Measurements from ENCODE around the gene TMCC3. TPM values are rescaled to one million over a fixed set of nuclear protein-coding genes. Genes with fewer than 3 reads are reported as not detected.

Gene TMCC3
- total and polyA plus RNA-seq, 4 donors = 24.0 to 46.1 (median 31.3) TPM

- H3K27ac ChIP-seq (ENCODE audit: low read depth, low read length) = no peak overlapping the region
- 49% methylated on average over 3 of the region's 8 CpGs for WGBS (ENCODE audit: insufficient coverage)
- DNase-seq (ENCODE audit: low read depth in 4 of 6, low spot score in 6 of 6) = peak in 3 of 6 donors; percentile 58 to 82 (median 62)
- H3K9me3 ChIP-seq (ENCODE audit: control insufficient read depth, insufficient read depth, low read length) = no peaks in the 10 kb centered on the region
- no peaks in the 10 kb centered on the region for H3K27me3 ChIP-seq (ENCODE audit: control insufficient read depth, insufficient read depth, low read length)
- H3K36me3 ChIP-seq (ENCODE audit: control insufficient read depth, insufficient read depth, low read length) = peaks cover 2% of the 10 kb centered on the region
- H3K4me1 ChIP-seq (ENCODE audit: control insufficient read depth, insufficient read depth, low read length) = peaks cover 24% of the 10 kb centered on the region
- H3K4me3 ChIP-seq (ENCODE audit: low read depth, low read length) = no peak overlapping the region
Measured at GRCh38 chr12:94566345-94566744, 84.0 kb downstream of the TMCC3 start.

DNA sequence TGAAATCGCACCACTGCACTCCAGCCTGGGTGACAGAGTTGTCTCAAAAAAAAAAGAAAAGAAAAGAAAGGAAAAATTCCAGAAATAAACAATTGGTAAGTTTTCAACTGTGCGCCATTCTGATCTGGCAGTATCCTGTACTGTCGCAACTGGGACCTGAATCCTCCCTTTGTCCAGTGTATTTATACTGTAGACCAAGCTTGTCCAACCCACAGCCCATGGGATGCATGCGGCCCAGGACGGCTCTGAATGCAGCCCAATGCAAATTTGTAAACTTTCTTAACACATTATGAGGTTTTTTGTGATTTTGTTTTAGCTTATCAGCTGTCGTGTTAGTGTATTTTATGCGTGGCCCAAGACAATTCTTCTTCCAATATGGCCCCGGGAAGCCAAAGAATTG, 84.7 kb downstream of the TMCC3 start:
- no peaks in the 10 kb centered on the region for H3K27me3 ChIP-seq (ENCODE audit: control insufficient read depth, insufficient read depth, low read length)
- H3K4me1 ChIP-seq (ENCODE audit: control insufficient read depth, insufficient read depth, low read length) = peaks cover 29% of the 10 kb centered on the region
- no peak for DNase-seq (ENCODE audit: low read depth in 4 of 6, low spot score in 6 of 6)
- H3K27ac ChIP-seq (ENCODE audit: low read depth, low read length) = no peak overlapping the region
- H3K9me3 ChIP-seq (ENCODE audit: control insufficient read depth, insufficient read depth, low read length) = no peaks in the 10 kb centered on the region
- no peak overlapping the region for H3K4me3 ChIP-seq (ENCODE audit: low read depth, low read length)
- WGBS (ENCODE audit: insufficient coverage) = 79% methylated on average over 2 of the region's 8 CpGs
- peaks cover 2% of the 10 kb centered on the region for H3K36me3 ChIP-seq (ENCODE audit: control insufficient read depth, insufficient read depth, low read length)

GRCh38 chr12:94563286-94563685, 87.1 kb downstream of the TMCC3 start:
- WGBS (ENCODE audit: insufficient coverage) = 75% methylated on average over 2 of the region's 5 CpGs

GRCh38 chr12:94561943-94562411, 88.4 kb downstream of the TMCC3 start:
- Histone ChIP-seq H3K27ac (ENCODE audit: low read depth, low read length) (peak overlapping the region; percentile 43), H3K9me3 (ENCODE audit: control insufficient read depth, insufficient read depth, low read length) (no peaks in the 10 kb centered on the region), H3K36me3 (ENCODE audit: control insufficient read depth, insufficient read depth, low read length) (no peaks in the 10 kb centered on the region), H3K27me3 (ENCODE audit: control insufficient read depth, insufficient read depth, low read length) (no peaks in the 10 kb centered on the region), H3K4me3 (ENCODE audit: low read depth, low read length) (no peak overlapping the region), H3K4me1 (ENCODE audit: control insufficient read depth, insufficient read depth, low read length) (peaks cover 32% of the 10 kb centered on the region)
- WGBS (ENCODE audit: insufficient coverage) = 20% methylated on average over 9 of the region's 11 CpGs
- DNase-seq (ENCODE audit: low read depth in 4 of 6, low spot score in 6 of 6) = peak in 5 of 6 donors; percentile 45 to 89 (median 61)

More at GRCh38 chr12:94563286-94563685, 87.1 kb downstream of the TMCC3 start:
- Histone ChIP-seq H3K4me1 (ENCODE audit: control insufficient read depth, insufficient read depth, low read length) (peaks cover 32% of the 10 kb centered on the region), H3K27me3 (ENCODE audit: control insufficient read depth, insufficient read depth, low read length) (no peaks in the 10 kb centered on the region), H3K27ac (ENCODE audit: low read depth, low read length) (no peak overlapping the region), H3K36me3 (ENCODE audit: control insufficient read depth, insufficient read depth, low read length) (no peaks in the 10 kb centered on the region), H3K4me3 (ENCODE audit: low read depth, low read length) (no peak overlapping the region), H3K9me3 (ENCODE audit: control insufficient read depth, insufficient read depth, low read length) (no peaks in the 10 kb centered on the region)
- DNase-seq (ENCODE audit: low read depth in 4 of 6, low spot score in 6 of 6) = peak in 2 of 6 donors; percentile 58 to 82

GRCh38 chr12:94560431-94561221, 89.7 kb downstream of the TMCC3 start:
- peak in 2 of 6 donors; percentile 30 to 41 for DNase-seq (ENCODE audit: low read depth in 4 of 6, low spot score in 6 of 6)
- WGBS (ENCODE audit: insufficient coverage) = 39% methylated on average over 15 of the region's 17 CpGs
- H3K4me1 ChIP-seq (ENCODE audit: control insufficient read depth, insufficient read depth, low read length) = peaks cover 25% of the 10 kb centered on the region
- H3K4me3 ChIP-seq (ENCODE audit: low read depth, low read length) = no peak overlapping the region
- no peaks in the 10 kb centered on the region for H3K27me3 ChIP-seq (ENCODE audit: control insufficient read depth, insufficient read depth, low read length)
- no peaks in the 10 kb centered on the region for H3K9me3 ChIP-seq (ENCODE audit: control insufficient read depth, insufficient read depth, low read length)
- H3K36me3 ChIP-seq (ENCODE audit: control insufficient read depth, insufficient read depth, low read length) = no peaks in the 10 kb centered on the region
- H3K27ac ChIP-seq (ENCODE audit: low read depth, low read length) = no peak overlapping the region

DNA sequence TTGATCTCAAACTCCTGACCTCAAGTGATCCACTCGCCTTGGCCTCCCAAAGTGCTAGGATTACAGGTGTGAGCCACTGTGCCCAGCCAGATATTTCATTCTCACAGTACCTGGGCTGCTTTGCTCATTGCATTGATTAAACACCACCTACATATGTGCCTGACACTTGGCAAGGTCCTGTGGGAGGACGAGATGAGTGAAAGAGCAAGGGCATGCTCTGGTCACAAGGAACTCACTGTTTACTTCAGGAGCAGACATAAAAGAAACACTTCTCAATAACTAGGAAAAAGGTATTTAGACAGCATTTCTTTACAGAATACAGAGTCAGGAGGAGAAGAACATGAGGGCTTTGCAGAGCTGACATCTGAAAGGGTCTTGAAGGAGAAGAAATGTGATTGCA, 91.7 kb downstream of the TMCC3 start:
- no peaks in the 10 kb centered on the region for H3K27me3 ChIP-seq (ENCODE audit: control insufficient read depth, insufficient read depth, low read length)
- WGBS (ENCODE audit: insufficient coverage) = no CpG with 5 or more reads among the region's 2 CpGs
- no peaks in the 10 kb centered on the region for H3K9me3 ChIP-seq (ENCODE audit: control insufficient read depth, insufficient read depth, low read length)
- H3K36me3 ChIP-seq (ENCODE audit: control insufficient read depth, insufficient read depth, low read length) = no peaks in the 10 kb centered on the region
- H3K4me1 ChIP-seq (ENCODE audit: control insufficient read depth, insufficient read depth, low read length) = peaks cover 20% of the 10 kb centered on the region
- no peak for DNase-seq (ENCODE audit: low read depth in 4 of 6, low spot score in 6 of 6)
- no peak overlapping the region for H3K27ac ChIP-seq (ENCODE audit: low read depth, low read length)
- H3K4me3 ChIP-seq (ENCODE audit: low read depth, low read length) = no peak overlapping the region

GRCh38 chr12:94557746-94558295, 92.5 kb downstream of the TMCC3 start:
- H3K27me3 ChIP-seq (ENCODE audit: control insufficient read depth, insufficient read depth, low read length) = no peaks in the 10 kb centered on the region

GRCh38 chr12:94555687-94556086, 94.7 kb downstream of the TMCC3 start:
- no peak overlapping the region for H3K27ac ChIP-seq (ENCODE audit: low read depth, low read length)
- H3K4me1 ChIP-seq (ENCODE audit: control insufficient read depth, insufficient read depth, low read length) = peaks cover 7% of the 10 kb centered on the region
- WGBS (ENCODE audit: insufficient coverage) = 100% methylated on average over 1 of the region's 3 CpGs

More at GRCh38 chr12:94557746-94558295, 92.5 kb downstream of the TMCC3 start:
- Histone ChIP-seq H3K9me3 (ENCODE audit: control insufficient read depth, insufficient read depth, low read length) (no peaks in the 10 kb centered on the region), H3K27ac (ENCODE audit: low read depth, low read length) (no peak overlapping the region), H3K4me1 (ENCODE audit: control insufficient read depth, insufficient read depth, low read length) (peaks cover 20% of the 10 kb centered on the region), H3K36me3 (ENCODE audit: control insufficient read depth, insufficient read depth, low read length) (no peaks in the 10 kb centered on the region), H3K4me3 (ENCODE audit: low read depth, low read length) (no peak overlapping the region)
- no CpG with 5 or more reads among the region's 1 CpG for WGBS (ENCODE audit: insufficient coverage)
- DNase-seq (ENCODE audit: low read depth in 4 of 6, low spot score in 6 of 6) = no peak

GRCh38 chr12:94553875-94554274, 96.5 kb downstream of the TMCC3 start:
- 92% methylated on average over 11 of the region's 15 CpGs for WGBS (ENCODE audit: insufficient coverage)
- no peaks in the 10 kb centered on the region for H3K36me3 ChIP-seq (ENCODE audit: control insufficient read depth, insufficient read depth, low read length)

More at GRCh38 chr12:94555687-94556086, 94.7 kb downstream of the TMCC3 start:
- no peak for DNase-seq (ENCODE audit: low read depth in 4 of 6, low spot score in 6 of 6)
- Histone ChIP-seq H3K36me3 (ENCODE audit: control insufficient read depth, insufficient read depth, low read length) (no peaks in the 10 kb centered on the region), H3K27me3 (ENCODE audit: control insufficient read depth, insufficient read depth, low read length) (no peaks in the 10 kb centered on the region), H3K4me3 (ENCODE audit: low read depth, low read length) (no peak overlapping the region), H3K9me3 (ENCODE audit: control insufficient read depth, insufficient read depth, low read length) (no peaks in the 10 kb centered on the region)

More at GRCh38 chr12:94553875-94554274, 96.5 kb downstream of the TMCC3 start:
- Histone ChIP-seq H3K9me3 (ENCODE audit: control insufficient read depth, insufficient read depth, low read length) (no peaks in the 10 kb centered on the region), H3K27ac (ENCODE audit: low read depth, low read length) (no peak overlapping the region), H3K4me1 (ENCODE audit: control insufficient read depth, insufficient read depth, low read length) (peaks cover 4% of the 10 kb centered on the region), H3K27me3 (ENCODE audit: control insufficient read depth, insufficient read depth, low read length) (no peaks in the 10 kb centered on the region), H3K4me3 (ENCODE audit: low read depth, low read length) (no peak overlapping the region)
- no peak for DNase-seq (ENCODE audit: low read depth in 4 of 6, low spot score in 6 of 6)
